ENCODE measurements around the gene FMNL2.
A peak's percentile ranks its signal among the peaks of the same experiment; 100 is the strongest.

Gene FMNL2

DNA sequence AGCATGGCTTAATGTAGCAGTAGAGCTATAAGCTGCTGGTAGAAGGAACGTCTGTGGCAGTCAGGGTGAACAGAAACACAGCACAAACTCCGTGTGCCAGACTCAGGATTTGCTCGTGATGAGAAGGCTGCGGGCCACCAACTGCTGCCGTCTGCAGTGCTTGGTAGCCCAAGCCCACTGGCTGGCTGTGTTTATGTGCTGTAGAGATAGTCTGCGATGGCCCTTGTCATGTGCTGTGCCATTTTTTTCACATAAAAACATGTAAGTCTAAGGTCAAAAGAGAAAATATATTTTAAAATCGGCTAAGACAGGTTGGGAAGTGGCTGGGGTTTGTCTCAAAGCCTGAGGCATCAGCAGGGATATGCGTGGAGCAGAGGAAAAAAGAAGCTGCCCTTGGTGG lies 303.6 kb downstream of the FMNL2 start:
- Histone ChIP-seq H3K4me3 (no peak overlapping the region), H3K27ac (no peak overlapping the region)

DNA sequence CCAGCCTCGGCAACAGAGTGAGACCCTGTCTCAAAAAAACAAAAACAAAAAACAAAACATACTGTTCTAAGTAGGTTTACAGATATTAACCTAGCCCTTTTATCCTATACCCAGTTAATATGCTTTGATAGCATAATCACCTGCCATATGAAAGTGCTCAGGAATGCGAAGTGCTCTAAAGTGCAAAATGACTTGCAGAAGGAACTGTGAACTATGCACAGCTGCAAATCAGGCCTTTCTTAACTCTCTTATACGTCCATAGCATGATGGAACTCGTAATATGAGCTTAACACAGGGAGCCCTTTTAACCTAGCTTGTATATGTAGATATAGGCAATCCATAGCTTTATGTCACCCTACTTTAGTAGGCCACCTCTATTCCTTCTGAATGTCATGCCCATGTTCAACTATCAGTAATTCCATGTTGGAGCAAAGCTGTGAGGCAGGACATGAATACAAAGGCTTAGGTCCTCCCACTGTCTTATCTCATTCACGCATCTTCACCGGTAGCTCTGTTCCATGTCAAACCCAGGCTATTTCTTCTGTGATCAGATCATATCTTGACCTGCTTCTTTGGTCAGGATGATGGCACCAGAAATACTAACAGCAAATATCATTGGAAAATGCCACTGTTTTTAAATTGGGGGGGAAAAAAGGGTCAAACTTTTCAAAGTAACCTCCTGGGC lies 309.4 kb downstream of the FMNL2 start:
- Histone ChIP-seq H3K27ac (peak overlapping the region in 1 of 21 experiments; percentile 12), H3K4me3 (no peak overlapping the region)

DNA sequence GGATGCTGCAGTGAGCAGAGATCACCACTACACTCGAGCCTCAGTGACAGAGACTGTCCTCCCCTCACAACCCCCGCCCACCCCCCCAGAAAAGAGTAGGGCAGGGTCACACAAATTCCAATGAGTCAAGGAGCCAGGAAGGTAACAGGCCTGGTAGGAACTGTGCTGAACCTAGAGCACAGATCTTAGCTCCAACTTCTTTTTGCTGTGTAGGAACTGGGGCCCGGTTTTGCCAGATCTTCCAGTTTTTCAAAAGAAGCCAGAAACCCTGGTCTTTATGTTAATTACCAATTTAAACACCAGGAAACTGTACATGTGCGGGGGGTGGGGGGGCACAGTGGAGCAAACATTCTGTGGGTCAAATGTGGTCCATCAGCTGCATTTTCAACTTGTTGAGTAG lies 311.3 kb downstream of the FMNL2 start:
- H3K4me3 ChIP-seq: no peak overlapping the region
- peak overlapping the region in 6 of 21 experiments; percentile 8 to 48 (median 29) for H3K27ac ChIP-seq

DNA sequence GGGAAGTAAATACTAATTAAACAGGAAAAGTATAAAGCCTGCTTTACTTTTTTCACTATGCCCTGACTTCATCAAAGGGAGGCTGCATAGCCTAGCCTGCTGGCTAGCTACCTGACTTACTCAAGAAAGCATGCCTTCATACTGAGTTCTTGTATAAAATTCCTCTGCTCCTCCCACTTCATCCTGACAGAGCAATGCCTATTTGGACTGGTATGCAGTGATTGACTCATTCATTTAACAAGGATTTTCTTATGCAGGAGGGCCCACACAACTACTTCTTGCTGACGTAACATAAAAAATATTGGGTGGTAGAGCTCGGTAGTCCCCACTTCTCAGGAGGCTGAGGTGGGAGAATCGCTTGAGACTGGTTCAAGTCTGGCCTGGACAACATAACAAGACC lies 311.8 kb downstream of the FMNL2 start:
- Histone ChIP-seq H3K4me3 (no peak overlapping the region), H3K27ac (peak overlapping the region in 6 of 21 experiments; percentile 8 to 48 (median 26))

DNA sequence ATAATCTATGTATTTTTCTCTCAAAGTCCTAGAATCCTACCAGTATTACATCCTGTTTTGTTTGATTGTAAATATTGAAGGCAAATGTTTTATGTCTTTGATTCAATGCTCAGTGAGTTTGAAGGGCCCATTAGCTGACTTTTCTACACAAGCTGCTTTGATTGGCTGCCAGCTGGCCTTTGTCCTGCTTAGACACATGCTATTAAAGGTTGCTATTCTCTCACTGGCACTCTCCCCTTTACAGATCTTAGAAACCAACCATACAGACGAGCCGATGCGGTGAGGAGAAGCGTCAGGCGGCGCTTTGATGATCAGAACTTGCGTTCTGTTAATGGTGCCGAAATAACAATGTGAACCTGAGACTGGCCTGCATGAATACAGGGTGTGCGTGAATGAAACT lies 312.6 kb downstream of the FMNL2 start:
- Histone ChIP-seq H3K27ac (peak overlapping the region in 2 of 21 experiments; percentile 4 to 35), H3K4me3 (no peak overlapping the region)

DNA sequence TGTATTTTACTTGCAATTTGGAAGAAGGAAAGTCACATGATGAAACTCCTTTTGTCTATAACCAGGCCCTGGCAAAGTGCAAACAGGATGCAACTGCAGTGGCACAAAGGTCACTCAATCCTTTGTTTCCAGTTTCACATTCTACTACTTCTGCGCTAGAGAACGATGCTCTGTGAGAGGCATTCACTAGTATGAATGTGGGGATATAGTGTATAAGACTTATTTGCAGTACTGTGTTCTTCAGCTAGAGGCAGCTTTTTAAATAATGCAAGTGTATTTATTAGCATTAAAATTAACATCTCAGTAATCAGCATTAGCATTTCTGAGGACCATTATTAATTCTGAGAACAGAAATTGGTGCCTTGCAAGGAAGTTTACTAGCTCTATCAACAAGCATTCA lies 313.4 kb downstream of the FMNL2 start:
- H3K27ac ChIP-seq: no peak overlapping the region
- H3K4me3 ChIP-seq: no peak overlapping the region

DNA sequence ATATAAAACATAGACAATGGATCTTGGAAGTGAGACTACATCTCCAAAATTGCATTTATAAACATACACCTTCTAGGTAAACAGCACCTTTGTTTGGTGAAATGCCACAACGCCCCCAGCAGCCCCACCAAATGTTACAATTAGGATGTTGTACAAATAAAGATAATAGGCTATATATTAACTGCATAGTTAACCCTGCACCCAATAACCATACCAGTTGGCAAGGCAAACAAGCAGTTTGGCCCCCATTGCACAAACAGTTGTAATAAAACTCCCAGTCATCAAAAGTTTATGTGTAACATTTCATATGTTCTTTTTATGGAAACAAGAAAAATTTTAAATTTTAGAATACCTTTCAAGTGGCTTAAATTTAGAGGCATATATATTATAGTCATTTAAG lies 315.0 kb downstream of the FMNL2 start:
- no peak overlapping the region for H3K27ac ChIP-seq
- H3K4me3 ChIP-seq: no peak overlapping the region

DNA sequence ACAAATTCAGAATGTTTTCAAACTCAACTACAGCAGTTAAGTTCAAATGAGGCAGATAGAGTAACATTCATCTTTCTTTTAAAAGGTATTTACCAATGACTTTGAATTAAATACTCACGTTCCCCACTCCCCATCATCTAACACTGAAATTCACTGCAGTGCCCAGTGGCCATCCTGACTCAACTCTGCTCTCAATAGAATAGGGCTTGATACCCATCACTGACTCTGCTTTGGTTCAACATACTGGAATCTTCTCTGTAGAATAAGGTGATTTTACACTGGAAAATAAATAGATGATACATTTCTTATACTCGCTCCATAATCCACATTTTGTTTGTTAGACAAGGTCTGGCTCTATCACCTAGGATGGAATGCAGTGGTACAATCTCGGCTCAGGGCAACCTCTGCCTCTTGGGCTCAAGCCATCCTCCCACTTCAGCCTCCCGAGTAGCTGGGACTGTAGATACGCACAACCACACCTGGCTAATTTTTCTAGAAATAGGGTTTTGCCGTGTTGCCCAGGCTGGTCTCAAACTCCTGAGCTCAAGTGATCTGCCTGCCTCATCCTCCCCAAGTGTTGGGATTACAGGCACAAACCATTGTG lies 315.9 kb downstream of the FMNL2 start:
- H3K4me3 ChIP-seq: no peak overlapping the region

DNA sequence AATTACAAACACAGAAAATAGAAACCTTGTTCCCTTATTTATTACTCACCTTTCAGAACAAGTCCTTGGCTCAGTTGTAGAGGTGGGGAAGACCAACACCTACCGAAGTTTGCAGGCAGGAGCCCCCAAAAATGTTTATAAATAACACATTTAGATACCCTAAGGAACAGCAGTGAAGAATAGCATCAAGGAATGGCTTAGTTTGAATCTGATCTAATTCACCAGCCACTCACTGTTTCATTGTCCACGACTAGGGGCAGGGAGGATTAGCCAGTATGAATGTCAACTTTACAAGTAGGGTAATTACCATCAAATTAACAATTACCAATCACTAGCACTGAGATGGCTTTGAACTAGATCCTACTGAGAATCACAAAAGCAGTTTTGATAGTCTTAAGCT lies 316.9 kb downstream of the FMNL2 start:
- no peak overlapping the region for H3K27ac ChIP-seq
- no peak overlapping the region for H3K4me3 ChIP-seq

More for the DNA sequence above, 315.9 kb downstream of the FMNL2 start:
- no peak overlapping the region for H3K27ac ChIP-seq

DNA sequence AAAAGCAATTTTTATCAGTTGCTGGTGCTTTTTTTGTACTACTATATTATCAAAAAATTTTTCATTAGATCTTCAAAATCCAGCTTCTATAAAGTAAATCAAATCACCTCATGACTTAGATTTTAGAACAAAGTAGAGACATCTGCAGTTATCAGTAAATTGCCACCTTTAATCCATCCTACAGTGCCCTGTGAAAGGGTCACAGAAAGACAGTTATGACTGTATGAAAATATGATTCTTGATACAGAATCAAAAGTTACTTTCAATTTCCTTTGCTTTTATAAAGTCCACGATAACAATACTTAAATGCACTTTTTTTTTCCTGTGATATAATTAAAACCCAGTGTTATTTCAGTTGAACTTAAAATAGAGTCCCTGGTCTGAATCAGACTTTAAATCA lies 320.9 kb downstream of the FMNL2 start:
- H3K27ac ChIP-seq: no peak overlapping the region
- no peak overlapping the region for H3K4me3 ChIP-seq

DNA sequence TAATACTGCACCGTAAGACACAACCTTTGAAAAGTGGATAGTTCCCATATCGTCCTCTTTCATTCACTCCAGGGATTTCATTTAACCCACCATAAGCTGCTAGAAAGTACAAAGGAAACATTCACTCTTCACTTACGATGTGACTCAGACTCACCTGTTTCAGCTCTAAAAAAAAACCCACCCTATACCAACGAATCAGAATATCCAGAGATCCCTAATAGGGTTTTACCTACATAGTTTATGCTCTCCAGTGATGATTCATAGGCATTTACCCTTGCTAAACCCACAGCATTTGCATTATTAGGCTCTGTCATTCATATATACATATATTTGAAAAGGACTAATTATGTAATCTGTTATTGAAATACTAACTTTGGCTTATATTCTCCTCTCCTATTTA lies 322.1 kb downstream of the FMNL2 start:
- no peak overlapping the region for H3K27ac ChIP-seq

DNA sequence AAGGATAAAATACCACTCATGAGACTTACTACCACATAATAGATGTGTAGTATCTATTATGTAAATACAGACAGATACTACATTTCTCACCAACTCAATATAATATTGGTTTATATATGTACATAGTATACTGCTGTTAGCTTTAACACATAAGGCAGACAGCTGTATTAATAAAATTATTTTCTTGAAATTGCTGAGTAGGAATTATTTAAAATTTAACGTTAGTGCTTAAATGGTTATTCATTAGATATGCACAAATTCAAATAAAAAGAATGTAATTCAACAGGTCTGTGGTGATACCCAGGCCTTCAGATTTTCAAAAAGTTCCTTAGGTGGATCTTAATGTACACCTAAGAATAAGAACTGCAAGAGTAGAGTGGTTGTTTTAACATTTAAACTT lies 323.2 kb downstream of the FMNL2 start:
- H3K27ac ChIP-seq: no peak overlapping the region

More for the DNA sequence above, 322.1 kb downstream of the FMNL2 start:
- no peak overlapping the region for H3K4me3 ChIP-seq

DNA sequence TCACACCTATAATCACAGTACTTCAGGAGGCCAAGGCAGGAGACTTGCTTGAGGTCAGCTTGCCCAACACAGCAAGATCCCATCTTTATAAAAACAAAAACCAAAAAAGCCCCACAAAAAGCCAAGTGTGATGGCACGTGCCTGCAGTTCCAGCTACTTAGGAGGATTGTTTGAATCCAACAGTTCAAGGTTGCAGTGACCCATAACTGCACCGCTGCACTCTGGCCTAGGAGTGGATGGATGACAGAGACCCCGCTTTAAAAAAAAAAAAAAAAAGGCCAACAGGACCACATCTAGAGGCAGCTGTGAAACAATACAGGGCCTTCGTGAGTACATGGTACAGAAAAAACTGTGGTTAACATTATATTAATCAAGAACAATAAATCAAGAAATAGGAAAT lies 326.1 kb downstream of the FMNL2 start:
- H3K4me3 ChIP-seq: no peak overlapping the region

More for the DNA sequence above, 323.2 kb downstream of the FMNL2 start:
- H3K4me3 ChIP-seq: no peak overlapping the region

DNA sequence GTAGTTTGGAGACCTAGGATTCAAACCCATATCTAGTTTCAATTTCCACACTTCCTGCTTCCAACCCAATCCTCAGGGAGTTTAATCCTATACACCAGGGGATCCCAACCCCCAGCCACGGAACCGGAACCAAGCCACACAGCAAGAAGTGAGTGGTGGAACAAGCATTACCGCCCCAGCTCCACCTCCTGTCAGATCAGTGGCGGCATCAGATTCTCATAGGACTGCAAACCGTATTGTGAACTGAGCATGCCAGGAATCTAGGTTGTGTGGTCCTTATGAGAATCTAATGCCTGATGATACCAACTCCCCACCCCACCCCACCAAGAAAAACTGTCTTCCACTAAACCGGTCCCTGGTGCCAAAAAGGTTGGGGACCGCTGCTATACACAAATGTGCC lies 329.8 kb downstream of the FMNL2 start:
- Histone ChIP-seq H3K4me3 (no peak overlapping the region), H3K27ac (no peak overlapping the region)

More for the DNA sequence above, 326.1 kb downstream of the FMNL2 start:
- H3K27ac ChIP-seq: no peak overlapping the region

DNA sequence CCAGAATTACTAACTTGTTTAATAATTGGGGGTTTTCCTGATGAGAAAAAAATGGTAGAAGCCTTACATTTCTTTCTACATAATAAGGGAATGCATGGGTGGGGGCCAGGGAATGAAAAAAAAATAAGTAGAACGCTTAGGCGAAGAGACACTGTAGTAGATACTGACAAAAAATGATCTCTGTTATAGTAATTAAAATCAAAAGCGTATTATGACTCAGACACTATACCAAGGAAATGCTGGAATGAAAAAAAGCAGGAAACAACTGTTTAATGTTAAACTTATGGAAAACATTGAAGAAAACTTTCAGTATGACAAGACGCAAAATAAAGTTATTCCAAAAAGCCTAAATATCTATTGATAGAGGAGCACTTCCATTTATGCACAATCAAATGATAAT lies 339.4 kb downstream of the FMNL2 start:
- no peak overlapping the region for H3K4me3 ChIP-seq
- no peak overlapping the region for H3K27ac ChIP-seq

DNA sequence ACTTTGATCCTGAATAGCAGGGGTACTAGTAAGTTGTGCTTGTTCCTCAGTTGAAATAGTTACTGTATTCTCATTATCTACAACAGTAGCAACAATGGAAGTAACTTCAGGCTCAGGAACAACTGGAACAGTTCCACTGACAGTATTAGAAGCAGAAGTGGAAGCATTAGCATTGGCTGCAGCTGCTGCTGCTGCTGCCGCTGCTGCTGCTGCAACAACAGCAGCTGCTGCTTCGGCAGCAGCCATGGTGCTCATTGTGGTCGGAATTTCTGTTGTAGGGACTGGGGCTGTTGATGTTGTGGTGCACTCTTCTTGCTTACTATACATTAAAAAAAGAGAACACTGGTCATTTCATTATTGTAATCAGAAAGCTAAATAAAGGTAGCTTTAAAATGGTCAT lies 341.5 kb downstream of the FMNL2 start:
- Histone ChIP-seq H3K27ac (no peak overlapping the region), H3K4me3 (no peak overlapping the region)

DNA sequence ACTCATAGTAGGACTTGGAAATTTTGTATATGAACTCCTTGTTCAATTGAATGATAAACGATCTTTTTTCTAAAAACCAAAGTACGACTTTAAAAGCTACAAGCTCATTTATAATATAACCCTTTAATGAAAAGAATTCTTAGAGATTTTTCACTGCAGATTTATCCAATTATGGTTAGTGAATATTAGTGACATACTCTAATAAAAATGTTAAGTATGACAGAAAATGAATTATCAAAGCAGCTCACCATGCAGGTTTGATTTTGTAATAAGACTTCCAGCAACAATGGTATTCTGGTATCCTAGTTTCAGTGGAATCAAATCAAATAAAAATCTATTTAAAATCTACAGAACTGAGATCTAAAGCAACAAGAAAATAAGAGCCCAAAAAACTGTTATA lies 343.8 kb downstream of the FMNL2 start:
- H3K4me3 ChIP-seq: no peak overlapping the region
- H3K27ac ChIP-seq: no peak overlapping the region

DNA sequence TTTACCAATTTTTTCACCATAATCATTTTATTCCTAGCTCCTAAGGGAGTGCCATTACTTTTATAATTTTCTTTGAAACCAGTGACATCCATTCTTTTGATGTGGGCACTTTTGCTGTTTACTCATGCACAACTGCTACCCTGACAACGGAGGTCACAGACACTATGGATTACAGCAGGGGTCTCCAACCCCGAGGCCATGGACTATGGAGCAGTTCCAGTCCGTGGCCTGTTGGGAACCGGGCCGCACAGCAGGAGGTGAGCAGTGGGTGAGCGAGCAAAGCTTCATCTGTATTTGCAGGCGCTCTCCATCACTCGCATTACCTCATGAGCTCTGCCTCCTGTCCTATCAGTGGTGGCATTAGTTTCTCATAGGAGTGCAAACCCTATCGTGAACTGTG lies 347.7 kb downstream of the FMNL2 start:
- no peak overlapping the region for H3K27ac ChIP-seq
- no peak overlapping the region for H3K4me3 ChIP-seq

DNA sequence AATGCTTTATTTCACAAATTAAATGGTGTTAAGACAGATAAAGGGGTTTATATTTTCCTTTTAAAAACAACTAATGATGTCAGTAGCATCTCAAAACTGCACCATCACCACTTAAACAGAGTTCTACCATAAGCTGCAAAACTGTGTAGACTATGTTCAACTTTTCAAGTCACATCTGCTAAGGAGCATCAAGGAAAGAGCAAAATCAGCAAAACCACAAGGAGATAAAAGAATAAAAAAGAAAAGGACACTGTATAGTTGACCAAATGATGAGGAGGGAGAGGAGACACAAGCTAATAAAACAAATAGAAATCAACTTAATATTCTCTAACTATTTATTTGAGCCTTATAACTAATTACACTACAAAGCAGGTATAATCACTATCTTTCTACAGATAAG lies 348.4 kb downstream of the FMNL2 start:
- no peak overlapping the region for H3K4me3 ChIP-seq
- no peak overlapping the region for H3K27ac ChIP-seq

DNA sequence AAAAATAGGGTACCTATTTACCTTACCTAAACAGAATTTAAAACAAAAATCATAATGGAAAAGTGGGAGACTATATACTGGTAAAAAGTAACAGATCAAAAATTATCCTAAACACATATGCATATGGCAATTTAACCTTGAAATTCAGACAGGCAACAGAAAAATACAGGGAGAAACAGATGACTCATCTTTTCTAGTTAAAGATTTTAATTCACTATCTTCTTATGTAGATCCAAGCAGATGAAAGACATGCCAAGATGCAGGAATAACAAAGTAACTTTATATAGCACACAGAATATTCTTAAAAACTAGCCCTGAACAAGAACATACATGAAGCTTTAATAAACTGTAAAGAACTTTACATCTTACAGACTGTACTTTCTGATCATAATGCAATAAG lies 351.3 kb downstream of the FMNL2 start:
- no peak overlapping the region for H3K27ac ChIP-seq
- no peak overlapping the region for H3K4me3 ChIP-seq

DNA sequence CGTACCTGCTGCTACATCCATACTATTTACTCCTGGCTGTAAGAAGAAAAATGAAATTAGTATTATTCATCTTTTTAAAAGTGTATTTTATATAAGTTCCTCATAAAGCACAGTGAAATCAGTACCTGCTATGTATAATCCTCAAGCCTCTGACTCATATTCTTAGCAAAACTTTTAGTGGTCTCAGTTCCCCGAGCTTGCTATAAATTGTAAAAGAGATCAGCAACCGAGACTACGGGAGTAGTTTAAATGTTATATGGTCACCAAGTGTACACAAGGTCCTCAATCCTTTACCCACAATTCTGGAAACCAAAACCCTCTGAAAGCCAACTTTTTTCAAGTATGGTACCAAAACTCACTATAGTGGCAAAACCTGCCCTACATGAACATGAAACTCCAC lies 358.1 kb downstream of the FMNL2 start:
- Histone ChIP-seq H3K27ac (peak overlapping the region in 1 of 21 experiments; percentile 73), H3K4me3 (no peak overlapping the region)
